IMR-90 (cell line): ENCODE results near the gene CHRNA1. TPM values are rescaled to one million over a fixed set of nuclear protein-coding genes. Genes with fewer than 3 reads are reported as not detected.

Experiments used
- ATAC-seq: fragments of 200-7000 bp; cut with Tn5 transposase; 2 replicates; pipeline ENCODE4 v1.9.1; 2020; ENCODE audit warnings: low read depth, mild to moderate bottlenecking, moderate library complexity
- BruUV-seq: library from RNA; stranded (reverse); fragments of 400-500 nt; replicated peaks from 2 replicates; lab custom pipeline; 2021; lab: Mats Ljungman, UMichigan
- CTCF ChIA-PET: fragments of 300-600 bp; formaldehyde crosslinking; extraction: SDS; loops from one replicate; lab custom pipeline; 2021; ENCODE audit warnings: antibody characterized with exemption; lab: Yijun Ruan, JAX
- POLR2A ChIA-PET: fragments of 300-600 bp; sonication (Branson Sonifier 250); formaldehyde crosslinking; loops from one replicate; lab custom pipeline; 2022; ENCODE audit warnings: antibody characterized with exemption; ENCODE audit not compliant: unreplicated experiment; lab: Charles Lee
- DNase-seq: peaks from one replicate; pipeline ENCODE4 v3.0.0; 2013
- H2AFZ ChIP-seq: replicated peaks from 2 replicates; pipeline ENCODE3; 2013; ENCODE audit warnings: low read length, mild to moderate bottlenecking; ENCODE audit not compliant: poor library complexity
- H2AK5ac ChIP-seq: 2 replicates; pipeline ENCODE4 v1.6.1; 2013; ENCODE audit warnings: low read depth, low read length, inconsistent platforms
- H2AK9ac ChIP-seq: replicated peaks from 2 replicates; pipeline ENCODE3; 2013; ENCODE audit warnings: mild to moderate bottlenecking, low read depth, low read length, moderate library complexity; ENCODE audit not compliant: poor library complexity
- H2BK120ac ChIP-seq: 2 replicates; pipeline ENCODE4 v1.6.1; 2013; ENCODE audit warnings: low read depth, low read length, inconsistent platforms
- H2BK15ac ChIP-seq: 3 replicates; pipeline ENCODE4 v1.6.1; 2013; ENCODE audit warnings: low read depth, low read length, inconsistent platforms
- H2BK20ac ChIP-seq: 2 replicates; pipeline ENCODE4 v1.6.1; 2013; ENCODE audit warnings: low read depth, mild to moderate bottlenecking, inconsistent platforms, low read length, moderate library complexity
- H2BK5ac ChIP-seq: 2 replicates; pipeline ENCODE4 v1.6.1; 2013; ENCODE audit warnings: mild to moderate bottlenecking, low read depth, low read length, inconsistent platforms; ENCODE audit not compliant: poor library complexity, severe bottlenecking
- H3K14ac ChIP-seq: replicated peaks from 2 replicates; pipeline ENCODE4 v1.6.1; 2013; ENCODE audit warnings: low read depth, low read length, inconsistent platforms
- H3K18ac ChIP-seq: 2 replicates; pipeline ENCODE4 v1.6.1; 2013; ENCODE audit warnings: low read depth, low read length, control low read depth
- H3K23ac ChIP-seq: 2 replicates; pipeline ENCODE4 v1.6.1; 2013; ENCODE audit warnings: low read depth, low read length, inconsistent platforms
- H3K27ac ChIP-seq: 2 replicates; pipeline ENCODE4 v1.5.1; 2013; ENCODE audit warnings: mild to moderate bottlenecking, control low read depth, low read length; ENCODE audit not compliant: insufficient read depth
- H3K27me3 ChIP-seq: 2 replicates; pipeline ENCODE4 v1.6.1; 2013; ENCODE audit warnings: low read length; ENCODE audit not compliant: control insufficient read depth, insufficient read depth
- H3K36me3 ChIP-seq: 2 replicates; pipeline ENCODE4 v1.6.1; 2013; ENCODE audit warnings: low read length, mixed read lengths; ENCODE audit not compliant: control insufficient read depth, insufficient read depth
- H3K4ac ChIP-seq: 2 replicates; pipeline ENCODE4 v1.6.1; 2013; ENCODE audit warnings: low read depth, low read length, inconsistent platforms
- H3K4me1 ChIP-seq: 2 replicates; pipeline ENCODE4 v1.6.1; 2013; ENCODE audit warnings: low read length, mixed read lengths; ENCODE audit not compliant: control insufficient read depth, insufficient read depth
- H3K4me2 ChIP-seq: 2 replicates; pipeline ENCODE4 v1.6.1; 2013; ENCODE audit warnings: low read depth, mild to moderate bottlenecking, control low read depth, low read length, moderate library complexity
- H3K4me3 ChIP-seq: 2 replicates; pipeline ENCODE4 v1.5.1; 2013; ENCODE audit warnings: low read depth, mild to moderate bottlenecking, control low read depth, low read length, moderate library complexity; ENCODE audit not compliant: insufficient read depth
- H3K56ac ChIP-seq: 2 replicates; pipeline ENCODE4 v1.6.1; 2013; ENCODE audit warnings: low read length, inconsistent platforms; ENCODE audit not compliant: insufficient read depth; ENCODE audit errors: extremely low read depth
- H3K79me1 ChIP-seq, 2 experiments: 2 replicates each; pipeline ENCODE4 v1.6.1; 2013; ENCODE audit warnings: low read length in 2 of 2, inconsistent platforms in 1 of 2, low read depth in 1 of 2
- H3K9ac ChIP-seq: 2 replicates; pipeline ENCODE4 v1.6.1; 2013; ENCODE audit warnings: low read depth, low read length, control low read depth
- H3K9me1 ChIP-seq: 2 replicates; pipeline ENCODE4 v1.6.1; 2013; ENCODE audit warnings: low read length, inconsistent platforms; ENCODE audit not compliant: insufficient read depth
- H3K9me3 ChIP-seq: 2 replicates; pipeline ENCODE4 v1.6.1; 2013; ENCODE audit warnings: low read length; ENCODE audit not compliant: control insufficient read depth, insufficient read depth
- H4K20me1 ChIP-seq: 2 replicates; pipeline ENCODE4 v1.6.1; 2013; ENCODE audit warnings: low read length, inconsistent platforms; ENCODE audit not compliant: insufficient read depth
- H4K5ac ChIP-seq: 2 replicates; pipeline ENCODE4 v1.6.1; 2013; ENCODE audit warnings: mild to moderate bottlenecking, low read depth, low read length, control low read depth
- H4K8ac ChIP-seq, 2 experiments: 2 replicates each; pipeline ENCODE4 v1.6.1; 2013; ENCODE audit warnings: low read depth in 2 of 2, low read length in 2 of 2, control low read depth in 1 of 2, inconsistent platforms in 1 of 2
- H4K91ac ChIP-seq: 2 replicates; pipeline ENCODE4 v1.6.1; 2013; ENCODE audit warnings: low read depth, low read length, inconsistent platforms; ENCODE audit not compliant: insufficient read depth
- NFE2L2 ChIP-seq: fragments of 150-350 bp; IDR thresholded peaks from 2 replicates; pipeline ENCODE4 v1.6.1; 2016; ENCODE audit warnings: low read depth, mild to moderate bottlenecking, low read length
- dilution Hi-C: fragments of 300-500 bp; cut with HindIII; formaldehyde crosslinking; loops from one replicate; pipeline ENCODE4 v1.14.3; 2018; ENCODE audit warnings: low sequenced_read_pairs; ENCODE audit not compliant: unreplicated experiment
- in situ Hi-C: fragments of 300-500 bp; cut with MboI; formaldehyde crosslinking; loops from 3 replicates; pipeline ENCODE4 v1.14.3; 2019; ENCODE audit warnings: low sequenced_read_pairs, inconsistent platforms, mixed read lengths
- intact Hi-C: fragments of 100-400 bp; cut with micrococcal nuclease; formaldehyde crosslinking; loops from 2 replicates; pipeline ENCODE4 v1.10.0; 2022
- polyA plus RNA-seq, 3 experiments: library from polyadenylated mRNA; depleted of rRNA; stranded (reverse); fragments of >200 nt; gene quantifications; 2 replicates each; pipeline ENCODE4 v1.2.3, GENCODE V29; 2012; ENCODE audit warnings: low replicate concordance in 1 of 3
- total RNA-seq: library from RNA; depleted of rRNA; stranded (reverse); fragments of >200 nt; gene quantifications from 2 replicates; pipeline ENCODE4 v1.2.3, GENCODE V29; 2012

The CHRNA1 gene
- total and polyA plus RNA-seq, 2 of the 4 experiments (the other 2 are of a cell fraction) = 0.75 to 0.90 TPM

DNA sequence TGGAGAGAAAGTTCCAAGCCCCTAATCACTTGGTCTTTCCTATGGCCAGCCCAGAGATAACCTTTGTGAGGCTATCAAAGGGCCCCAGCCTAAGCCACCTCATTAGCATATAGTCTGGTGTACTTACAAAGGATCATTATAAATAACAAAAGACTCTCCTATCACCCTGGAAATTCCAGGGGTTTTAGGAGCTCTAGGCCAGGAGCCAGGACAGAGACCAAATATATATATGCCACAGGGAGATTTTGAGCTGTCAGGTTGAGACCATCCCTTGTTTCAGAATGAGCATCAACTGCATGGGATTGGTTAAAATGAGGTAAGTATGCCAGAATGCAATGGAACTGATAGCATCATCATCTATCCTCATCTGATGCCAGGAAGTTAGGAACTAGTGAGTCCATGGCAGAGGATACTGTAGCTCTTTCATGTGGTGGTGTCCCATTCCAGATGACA, 32.1 kb upstream of the CHRNA1 start:
- dilution Hi-C loops (no loop called here), intact Hi-C loops (no loop called here), in situ Hi-C loops (no loop called here)
- ChIA-PET CTCF (interaction anchor here (0.5 to 1.7 kb wide), 2 partner anchors 25 to 43 kb away, joined by 4 to 5 read pairs; no protein-coding TSS in a partner anchor), POLR2A (no interaction called here)
- H2AK5ac ChIP-seq = peak overlapping the region; percentile 81; the same call in 1 of the 2 replicates
- H2BK5ac ChIP-seq = peak overlapping the region; percentile 63
- DNase-seq (peak; percentile 16), ATAC-seq (no peak)
- peaks cover 5% of the 10 kb centered on the region for H3K36me3 ChIP-seq
- H3K9me1 ChIP-seq = peaks cover 12% of the 10 kb centered on the region
- H2BK15ac ChIP-seq = peak overlapping the region; percentile 75; the same call in 2 of the 3 replicates
- H3K4me3 ChIP-seq = no peak overlapping the region
- peak overlapping the region; percentile 82 for H2BK120ac ChIP-seq
- no peak for TF ChIP-seq NFE2L2
- peak overlapping the region; percentile 25; the same call in 1 of the 2 replicates for H3K23ac ChIP-seq
- H3K9me3 ChIP-seq = no peaks in the 10 kb centered on the region
- no peaks in the 10 kb centered on the region for H4K20me1 ChIP-seq
- peak overlapping the region; percentile 80 for H3K18ac ChIP-seq
- H4K8ac ChIP-seq = peak overlapping the region in 1 of 2 experiments; percentile 70; a peak in 2 of 4 replicates
- peak overlapping the region; percentile 84 for H3K4ac ChIP-seq
- no peak overlapping the region for H2AK9ac ChIP-seq
- H2BK20ac ChIP-seq = peak overlapping the region; percentile 87
- peak overlapping the region; percentile 2; the same call in 1 of the 2 replicates for H4K91ac ChIP-seq
- H3K56ac ChIP-seq = no peak overlapping the region
- no peak overlapping the region for H3K9ac ChIP-seq
- BruUV-seq = no TSS peak
- H3K4me1 ChIP-seq = peaks cover 39% of the 10 kb centered on the region
- H2AFZ ChIP-seq = no peak overlapping the region
- no peaks in the 10 kb centered on the region for H3K27me3 ChIP-seq
- H3K4me2 ChIP-seq = no peak overlapping the region
- H4K5ac ChIP-seq = peak overlapping the region; percentile 92
- H3K79me1 ChIP-seq = peaks cover 0 to 9% of the 10 kb centered on the region in 2 experiments; a peak in 2 of 4 replicates
- peak overlapping the region; percentile 48; the same call in 1 of the 2 replicates for H3K27ac ChIP-seq
- H3K14ac ChIP-seq = peak overlapping the region; percentile 69
